HepG2 (cell line): ENCODE results near the gene TMEM80. TPM values are rescaled to one million over a fixed set of nuclear protein-coding genes. Genes with fewer than 3 reads are reported as not detected.

Experiments used
- CBX1 ChIP-seq: IDR thresholded peaks from one replicate; pipeline ENCODE4 v1.6.1; 2016; ENCODE audit warnings: antibody characterized with exemption, low read depth
- ERF ChIP-seq: IDR thresholded peaks from 2 replicates; pipeline ENCODE4 v1.6.1; 2018; ENCODE audit warnings: missing biosample characterization, missing genetic modification reagents
- KDM5B ChIP-seq: sonication (generic); formaldehyde crosslinking; IDR thresholded peaks from 2 replicates; pipeline ENCODE4 v1.4.0; 2020; ENCODE audit warnings: missing genetic modification reagents, mild to moderate bottlenecking, borderline replicate concordance
- MEIS2 ChIP-seq: sonication (generic); formaldehyde crosslinking; IDR thresholded peaks from 2 replicates; pipeline ENCODE4 v1.9.0; 2021; ENCODE audit warnings: mild to moderate bottlenecking, missing genetic modification reagents
- NFKB2 ChIP-seq: sonication (generic); formaldehyde crosslinking; IDR thresholded peaks from 2 replicates; pipeline ENCODE4 v1.4.0; 2020; ENCODE audit warnings: missing genetic modification reagents, borderline replicate concordance
- POLR2G ChIP-seq: fragments of 200-400 bp; formaldehyde crosslinking; IDR thresholded peaks from 2 replicates; pipeline ENCODE4 v1.6.1; 2018; ENCODE audit warnings: mild to moderate bottlenecking, low read depth, low read length, moderate library complexity
- RNF2 ChIP-seq: fragments of 450-650 bp; conservative IDR thresholded peaks from 2 replicates; pipeline ENCODE4 v1.6.1; 2016; ENCODE audit warnings: low read depth
- TCF12 ChIP-seq, 2 experiments: fragments of 450-650 bp in 1 of 2; sonication (generic) in 1 of 2; formaldehyde crosslinking in 1 of 2; IDR thresholded peaks; 2 replicates each; pipeline versions ENCODE4 v1.6.1 to v1.8.0; 2017 to 2022; ENCODE audit warnings: antibody characterized with exemption in 1 of 2, mild to moderate bottlenecking in 1 of 2, missing genetic modification reagents in 1 of 2, moderate library complexity in 1 of 2
- ZBTB1 ChIP-seq: sonication (generic); formaldehyde crosslinking; IDR thresholded peaks from 2 replicates; pipeline ENCODE4 v1.4.0; 2020; ENCODE audit warnings: missing genetic modification reagents, borderline replicate concordance
- ZNF274 ChIP-seq: sonication (generic); formaldehyde crosslinking; IDR thresholded peaks from 2 replicates; pipeline ENCODE4 v1.5.1; 2020; ENCODE audit warnings: mild to moderate bottlenecking, missing genetic modification reagents
- ZNF556 ChIP-seq: sonication (generic); formaldehyde crosslinking; IDR thresholded peaks from 2 replicates; pipeline ENCODE4 v1.4.0; 2020; ENCODE audit warnings: mild to moderate bottlenecking, missing genetic modification reagents, borderline replicate concordance
- polyA plus RNA-seq, 8 experiments: library from polyadenylated mRNA; depleted of rRNA in 3 of 8; stranded (reverse) in 7 of 8; unstranded in 1 of 8; fragments of >200 nt; fragmentation: Illumina TruSeq in 4 of 8; extraction: Trizol in 4 of 8; gene quantifications; 2 replicates each; pipeline versions ENCODE4 v1.2.1 to v1.2.3, GENCODE V29; 2011 to 2016; ENCODE audit warnings: low read depth in 4 of 8, missing spikeins in 1 of 8, mixed read lengths in 1 of 8; ENCODE audit not compliant: insufficient read depth in 1 of 8
- total RNA-seq, 5 experiments: library from RNA; depleted of rRNA; stranded (reverse); fragments of >200 nt; fragmentation: Illumina TruSeq; extraction: Trizol; gene quantifications; 2 replicates each; pipeline ENCODE4 v1.2.3, GENCODE V29; 2016; ENCODE audit warnings: low read depth in 1 of 5
- TF ChIP-seq, protein P1 (sequence below): IDR thresholded peaks from 2 replicates; pipeline ENCODE4 v1.6.1; 2012; ENCODE audit warnings: inconsistent platforms
- TF ChIP-seq, protein P2 (sequence below): IDR thresholded peaks from 2 replicates; pipeline ENCODE4 v1.6.1; 2016; ENCODE audit warnings: low read depth, borderline replicate concordance
- TF ChIP-seq, protein P3 (sequence below): sonication (generic); formaldehyde crosslinking; IDR thresholded peaks from 2 replicates; pipeline ENCODE4 v1.5.1; 2020; ENCODE audit warnings: missing genetic modification reagents, mild to moderate bottlenecking, borderline replicate concordance
- TF ChIP-seq, protein P4 (sequence below): sonication (generic); formaldehyde crosslinking; IDR thresholded peaks from 2 replicates; pipeline ENCODE4 v1.4.0; 2020; ENCODE audit warnings: missing genetic modification reagents
- TF ChIP-seq, protein P5 (sequence below), 2 experiments: sonication (generic) in 1 of 2; formaldehyde crosslinking in 1 of 2; IDR thresholded peaks; 2 replicates each; pipeline versions ENCODE4 v1.5.1 to v1.6.1; 2011 to 2020; ENCODE audit warnings: borderline replicate concordance in 1 of 2, low read depth in 1 of 2, low read length in 1 of 2, mild to moderate bottlenecking in 1 of 2, missing genetic modification reagents in 1 of 2, moderate library complexity in 1 of 2
- TF ChIP-seq, protein P6 (sequence below): sonication (generic); formaldehyde crosslinking; IDR thresholded peaks from 2 replicates; pipeline ENCODE4 v1.9.0; 2022; ENCODE audit warnings: missing genetic modification reagents, mild to moderate bottlenecking, borderline replicate concordance

TMEM80 gene
- total and polyA plus RNA-seq, 2 of the 13 experiments (the other 11 are each of a cell fraction or from before 2014, with no cell fraction given), result 5.6 to 17.1 TPM

DNA sequence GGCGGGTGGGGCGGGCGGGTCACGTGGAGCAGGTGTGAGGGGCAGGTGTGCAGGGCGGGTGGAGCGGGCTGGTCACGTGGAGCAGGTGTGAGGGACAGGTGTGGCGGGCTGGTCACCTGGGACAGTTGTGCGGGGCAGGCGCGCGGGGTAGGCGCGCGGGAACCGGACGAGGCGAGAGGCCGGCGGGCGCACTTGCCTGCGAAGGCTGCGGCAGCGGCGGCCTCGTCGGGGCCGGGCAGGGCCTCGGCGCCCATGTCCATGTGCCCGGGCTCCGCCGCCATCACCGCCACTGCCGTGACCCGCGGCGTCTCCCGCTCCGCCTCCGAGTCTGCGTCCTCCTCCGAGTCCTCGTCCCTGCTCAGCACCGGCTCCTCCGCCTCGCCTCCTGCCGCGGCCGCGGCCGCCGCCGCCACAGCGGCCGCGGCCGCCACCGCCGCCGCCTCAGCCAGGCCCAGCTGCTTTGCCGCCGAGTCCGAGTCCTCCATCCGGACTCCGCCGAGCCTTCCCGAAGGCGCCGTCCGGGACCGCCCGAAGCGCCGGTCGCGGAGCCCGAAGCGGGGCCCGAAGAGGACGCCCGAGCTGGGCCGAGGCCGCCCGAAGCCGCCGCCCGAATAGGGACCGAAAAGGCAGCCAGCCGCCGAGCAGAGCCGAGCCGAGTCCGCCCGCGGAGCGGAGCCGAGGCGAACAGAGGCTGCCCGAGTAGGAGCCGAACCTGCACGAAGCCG lies 891 bp upstream of the TMEM80 start, which contains the start of gene DEAF1 (continued):
- TF ChIP-seq ZNF556 (0 out of 2 replicates have a peak, but pooled peaks have one; percentile 22), POLR2G (peak; percentile 20; the same call in 1 of the 2 replicates), RNF2 (peak; percentile 91), MEIS2 (CRISPR knock-in tag) (peak; percentile 35; the same call in 1 of the 2 replicates), TCF12 (IDR thresholded peaks at IDR 0.05) (no peak), TCF12 (CRISPR knock-in tag; IDR thresholded peaks at IDR 0.05) (0 out of 2 replicates have a peak, but pooled peaks have one; percentile 72), ZBTB1 (no peak), ZNF274 (CRISPR knock-in tag) (peak; percentile 67; the same call in 1 of the 2 replicates), KDM5B (CRISPR knock-in tag) (peak; percentile 70; the same call in 1 of the 2 replicates), NFKB2 (peak; percentile 56; the same call in 1 of the 2 replicates), ERF (CRISPR knock-in tag) (no peak), CBX1 (no peak)
- TF ChIP-seq, protein P1, sequence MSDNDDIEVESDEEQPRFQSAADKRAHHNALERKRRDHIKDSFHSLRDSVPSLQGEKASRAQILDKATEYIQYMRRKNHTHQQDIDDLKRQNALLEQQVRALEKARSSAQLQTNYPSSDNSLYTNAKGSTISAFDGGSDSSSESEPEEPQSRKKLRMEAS, result peak; percentile 91
- TF ChIP-seq, protein P2, sequence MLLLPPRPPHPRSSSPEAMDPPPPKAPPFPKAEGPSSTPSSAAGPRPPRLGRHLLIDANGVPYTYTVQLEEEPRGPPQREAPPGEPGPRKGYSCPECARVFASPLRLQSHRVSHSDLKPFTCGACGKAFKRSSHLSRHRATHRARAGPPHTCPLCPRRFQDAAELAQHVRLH, result no peak
- TF ChIP-seq, protein P3, sequence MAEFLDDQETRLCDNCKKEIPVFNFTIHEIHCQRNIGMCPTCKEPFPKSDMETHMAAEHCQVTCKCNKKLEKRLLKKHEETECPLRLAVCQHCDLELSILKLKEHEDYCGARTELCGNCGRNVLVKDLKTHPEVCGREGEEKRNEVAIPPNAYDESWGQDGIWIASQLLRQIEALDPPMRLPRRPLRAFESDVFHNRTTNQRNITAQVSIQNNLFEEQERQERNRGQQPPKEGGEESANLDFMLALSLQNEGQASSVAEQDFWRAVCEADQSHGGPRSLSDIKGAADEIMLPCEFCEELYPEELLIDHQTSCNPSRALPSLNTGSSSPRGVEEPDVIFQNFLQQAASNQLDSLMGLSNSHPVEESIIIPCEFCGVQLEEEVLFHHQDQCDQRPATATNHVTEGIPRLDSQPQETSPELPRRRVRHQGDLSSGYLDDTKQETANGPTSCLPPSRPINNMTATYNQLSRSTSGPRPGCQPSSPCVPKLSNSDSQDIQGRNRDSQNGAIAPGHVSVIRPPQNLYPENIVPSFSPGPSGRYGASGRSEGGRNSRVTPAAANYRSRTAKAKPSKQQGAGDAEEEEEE (CRISPR knock-in tag), result no peak
- TF ChIP-seq, protein P4, sequence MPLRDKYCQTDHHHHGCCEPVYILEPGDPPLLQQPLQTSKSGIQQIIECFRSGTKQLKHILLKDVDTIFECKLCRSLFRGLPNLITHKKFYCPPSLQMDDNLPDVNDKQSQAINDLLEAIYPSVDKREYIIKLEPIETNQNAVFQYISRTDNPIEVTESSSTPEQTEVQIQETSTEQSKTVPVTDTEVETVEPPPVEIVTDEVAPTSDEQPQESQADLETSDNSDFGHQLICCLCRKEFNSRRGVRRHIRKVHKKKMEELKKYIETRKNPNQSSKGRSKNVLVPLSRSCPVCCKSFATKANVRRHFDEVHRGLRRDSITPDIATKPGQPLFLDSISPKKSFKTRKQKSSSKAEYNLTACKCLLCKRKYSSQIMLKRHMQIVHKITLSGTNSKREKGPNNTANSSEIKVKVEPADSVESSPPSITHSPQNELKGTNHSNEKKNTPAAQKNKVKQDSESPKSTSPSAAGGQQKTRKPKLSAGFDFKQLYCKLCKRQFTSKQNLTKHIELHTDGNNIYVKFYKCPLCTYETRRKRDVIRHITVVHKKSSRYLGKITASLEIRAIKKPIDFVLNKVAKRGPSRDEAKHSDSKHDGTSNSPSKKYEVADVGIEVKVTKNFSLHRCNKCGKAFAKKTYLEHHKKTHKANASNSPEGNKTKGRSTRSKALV (CRISPR knock-in tag), result 0 out of 2 replicates have a peak, but pooled peaks have one; percentile 10
- TF ChIP-seq, protein P5, sequence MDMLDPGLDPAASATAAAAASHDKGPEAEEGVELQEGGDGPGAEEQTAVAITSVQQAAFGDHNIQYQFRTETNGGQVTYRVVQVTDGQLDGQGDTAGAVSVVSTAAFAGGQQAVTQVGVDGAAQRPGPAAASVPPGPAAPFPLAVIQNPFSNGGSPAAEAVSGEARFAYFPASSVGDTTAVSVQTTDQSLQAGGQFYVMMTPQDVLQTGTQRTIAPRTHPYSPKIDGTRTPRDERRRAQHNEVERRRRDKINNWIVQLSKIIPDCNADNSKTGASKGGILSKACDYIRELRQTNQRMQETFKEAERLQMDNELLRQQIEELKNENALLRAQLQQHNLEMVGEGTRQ (IDR thresholded peaks at IDR 0.05; ENCODE audit: low read depth, low read length), result peak; percentile 40; the same call in 1 of the 2 replicates
- TF ChIP-seq, protein P5 (CRISPR knock-in tag; IDR thresholded peaks at IDR 0.05; ENCODE audit: borderline replicate concordance), result peak; percentile 48; the same call in 1 of the 2 replicates
- TF ChIP-seq, protein P6, sequence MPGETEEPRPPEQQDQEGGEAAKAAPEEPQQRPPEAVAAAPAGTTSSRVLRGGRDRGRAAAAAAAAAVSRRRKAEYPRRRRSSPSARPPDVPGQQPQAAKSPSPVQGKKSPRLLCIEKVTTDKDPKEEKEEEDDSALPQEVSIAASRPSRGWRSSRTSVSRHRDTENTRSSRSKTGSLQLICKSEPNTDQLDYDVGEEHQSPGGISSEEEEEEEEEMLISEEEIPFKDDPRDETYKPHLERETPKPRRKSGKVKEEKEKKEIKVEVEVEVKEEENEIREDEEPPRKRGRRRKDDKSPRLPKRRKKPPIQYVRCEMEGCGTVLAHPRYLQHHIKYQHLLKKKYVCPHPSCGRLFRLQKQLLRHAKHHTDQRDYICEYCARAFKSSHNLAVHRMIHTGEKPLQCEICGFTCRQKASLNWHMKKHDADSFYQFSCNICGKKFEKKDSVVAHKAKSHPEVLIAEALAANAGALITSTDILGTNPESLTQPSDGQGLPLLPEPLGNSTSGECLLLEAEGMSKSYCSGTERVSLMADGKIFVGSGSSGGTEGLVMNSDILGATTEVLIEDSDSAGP, result no peak
